Peyer's patch (tissue), 4 donors: ENCODE results near the gene CC2D1B.

Experiments used
- POLR2A ChIP-seq, 2 donors: fragments of 450-650 bp; IDR thresholded peaks; one replicate each; pipeline ENCODE4 v1.5.1; 2017; ENCODE audit warnings: antibody characterized with exemption in 2 of 2, mild to moderate bottlenecking in 2 of 2, moderate library complexity in 2 of 2
- TF ChIP-seq, protein P1 (sequence below), 6 experiments: fragments of 450-650 bp in 4 of 6; fragments of 200-600 bp in 2 of 6; sonication (generic) in 1 of 6; IDR thresholded peaks; one replicate each; pipeline ENCODE4 v1.5.1; 2017 to 2019; ENCODE audit warnings: antibody characterized with exemption in 6 of 6, mild to moderate bottlenecking in 3 of 6, moderate library complexity in 1 of 6

DNA sequence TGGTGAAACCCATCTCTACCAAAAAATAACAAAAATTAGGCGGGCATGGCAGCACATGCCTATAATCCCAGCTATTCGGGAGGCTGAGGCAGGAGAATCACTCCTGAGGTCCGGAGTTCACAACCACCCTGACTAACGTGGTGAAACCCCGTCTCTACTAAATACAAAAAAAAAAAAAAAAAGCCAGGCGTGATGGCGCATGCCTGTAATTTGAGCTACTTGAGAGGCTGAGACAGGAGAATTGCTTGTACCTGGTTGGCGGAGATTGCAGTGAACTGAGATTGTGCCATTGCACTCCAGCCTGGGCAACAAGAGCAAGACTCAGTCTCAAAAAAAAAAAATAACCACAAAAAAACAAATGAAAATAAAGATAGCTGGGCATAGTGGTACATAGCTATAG lies 42.3 kb downstream of the CC2D1B start:
- TF ChIP-seq, protein P1, sequence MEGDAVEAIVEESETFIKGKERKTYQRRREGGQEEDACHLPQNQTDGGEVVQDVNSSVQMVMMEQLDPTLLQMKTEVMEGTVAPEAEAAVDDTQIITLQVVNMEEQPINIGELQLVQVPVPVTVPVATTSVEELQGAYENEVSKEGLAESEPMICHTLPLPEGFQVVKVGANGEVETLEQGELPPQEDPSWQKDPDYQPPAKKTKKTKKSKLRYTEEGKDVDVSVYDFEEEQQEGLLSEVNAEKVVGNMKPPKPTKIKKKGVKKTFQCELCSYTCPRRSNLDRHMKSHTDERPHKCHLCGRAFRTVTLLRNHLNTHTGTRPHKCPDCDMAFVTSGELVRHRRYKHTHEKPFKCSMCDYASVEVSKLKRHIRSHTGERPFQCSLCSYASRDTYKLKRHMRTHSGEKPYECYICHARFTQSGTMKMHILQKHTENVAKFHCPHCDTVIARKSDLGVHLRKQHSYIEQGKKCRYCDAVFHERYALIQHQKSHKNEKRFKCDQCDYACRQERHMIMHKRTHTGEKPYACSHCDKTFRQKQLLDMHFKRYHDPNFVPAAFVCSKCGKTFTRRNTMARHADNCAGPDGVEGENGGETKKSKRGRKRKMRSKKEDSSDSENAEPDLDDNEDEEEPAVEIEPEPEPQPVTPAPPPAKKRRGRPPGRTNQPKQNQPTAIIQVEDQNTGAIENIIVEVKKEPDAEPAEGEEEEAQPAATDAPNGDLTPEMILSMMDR (IDR thresholded peaks at IDR 0.05) = no peak
- TF ChIP-seq POLR2A (IDR thresholded peaks at IDR 0.05) = no peak
